Keratinocyte (primary cell): ENCODE data around the gene LRCH3. TPM values are rescaled to one million over a fixed set of nuclear protein-coding genes. Genes with fewer than 3 reads are reported as not detected.
"Not testable (repeated sequence)": the region's sequence is repeated elsewhere in the genome, so short reads cannot be mapped to it uniquely, and the experiment has no call there.

ENCODE experiments used
- DNase-seq: peaks from one replicate; pipeline ENCODE4 v3.0.0-alpha.2; 2011; ENCODE audit warnings: low read depth, missing footprints, low spot score
- FAIRE-seq: peaks from 2 replicates; lab custom pipeline; 2011; peaks lifted over from hg19 to GRCh38; lab: Jason Lieb, UNC
- H2AFZ ChIP-seq: 2 replicates; pipeline ENCODE4 v1.6.0; 2012; ENCODE audit warnings: low read length, control low read depth, inconsistent platforms; ENCODE audit not compliant: control insufficient read depth
- H3K27ac ChIP-seq: 2 replicates; pipeline ENCODE4 v1.5.1; 2011; ENCODE audit warnings: low read length; ENCODE audit not compliant: control insufficient read depth, insufficient read depth
- H3K27me3 ChIP-seq: 3 replicates; pipeline ENCODE4 v1.6.0; 2011; ENCODE audit warnings: low read length; ENCODE audit not compliant: control insufficient read depth, insufficient read depth; ENCODE audit errors: extremely low read depth
- H3K36me3 ChIP-seq, 2 experiments: 2 replicates in 1 of 2; 3 replicates in 1 of 2; pipeline ENCODE4 v1.5.1; 2011; ENCODE audit warnings: low read length in 2 of 2, mild to moderate bottlenecking in 1 of 2; ENCODE audit not compliant: control insufficient read depth in 2 of 2, insufficient read depth in 2 of 2; ENCODE audit errors: extremely low read depth in 1 of 2
- H3K4me1 ChIP-seq: 3 replicates; pipeline ENCODE4 v1.5.1; 2011; ENCODE audit warnings: low read length; ENCODE audit not compliant: control insufficient read depth, insufficient read depth; ENCODE audit errors: extremely low read depth
- H3K4me2 ChIP-seq: 3 replicates; pipeline ENCODE4 v1.6.0; 2011; ENCODE audit warnings: low read depth, low read length; ENCODE audit not compliant: control insufficient read depth, insufficient read depth; ENCODE audit errors: extremely low read depth
- H3K4me3 ChIP-seq, 3 experiments: fragments of 200-600 bp in 1 of 3; sonication (generic) in 1 of 3; 2 replicates in 2 of 3; 3 replicates in 1 of 3; pipeline ENCODE4 v1.5.1; 2011 to 2016; ENCODE audit warnings: low read length in 3 of 3, mild to moderate bottlenecking in 3 of 3, control low read depth in 2 of 3, inconsistent platforms in 1 of 3, low read depth in 1 of 3, mixed read lengths in 1 of 3, mixed run types in 1 of 3, moderate library complexity in 1 of 3; ENCODE audit not compliant: control insufficient read depth in 2 of 3, insufficient read depth in 2 of 3; ENCODE audit errors: extremely low read depth in 1 of 3
- H3K79me2 ChIP-seq: 2 replicates; pipeline ENCODE4 v1.6.0; 2012; ENCODE audit warnings: low read length; ENCODE audit not compliant: control insufficient read depth, insufficient read depth
- H3K9ac ChIP-seq: 3 replicates; pipeline ENCODE4 v1.6.0; 2011; ENCODE audit warnings: low read length; ENCODE audit not compliant: control insufficient read depth, insufficient read depth; ENCODE audit errors: extremely low read depth
- H3K9me1 ChIP-seq: 3 replicates; pipeline ENCODE4 v1.6.0; 2011; ENCODE audit warnings: low read length; ENCODE audit not compliant: control insufficient read depth, insufficient read depth; ENCODE audit errors: extremely low read depth
- H3K9me3 ChIP-seq: 2 replicates; pipeline ENCODE4 v1.5.1; 2012; ENCODE audit warnings: low read depth, low read length; ENCODE audit not compliant: control insufficient read depth
- H4K20me1 ChIP-seq: 3 replicates; pipeline ENCODE4 v1.6.0; 2011; ENCODE audit warnings: low read length; ENCODE audit not compliant: control insufficient read depth, insufficient read depth; ENCODE audit errors: extremely low read depth
- CTCF ChIP-seq, 3 experiments: IDR thresholded peaks in 1 of 3; conservative IDR thresholded peaks in 1 of 3; optimal IDR thresholded peaks in 1 of 3; 2 replicates in 2 of 3; 3 replicates in 1 of 3; pipeline versions ENCODE3 to v1.5.1; 2011; ENCODE audit warnings: low read length in 3 of 3, mild to moderate bottlenecking in 3 of 3, moderate library complexity in 2 of 3, control low read depth in 1 of 3, inconsistent platforms in 1 of 3; ENCODE audit not compliant: insufficient read depth in 2 of 3; ENCODE audit errors: extremely low read depth in 1 of 3
- EZH2 ChIP-seq: IDR thresholded peaks from one replicate; pipeline ENCODE4 v1.6.1; 2012; ENCODE audit warnings: inconsistent platforms, mild to moderate bottlenecking, low read length, moderate library complexity
- dilution Hi-C: fragments of 300-500 bp; cut with MboI; formaldehyde crosslinking; loops from one replicate; pipeline ENCODE4 v1.7.0; 2020; ENCODE audit warnings: low sequenced_read_pairs; ENCODE audit not compliant: extremely low pct_ligation_motif_present
- polyA plus RNA-seq, 5 experiments: library from polyadenylated mRNA; depleted of rRNA in 3 of 5; stranded (reverse) in 3 of 5; stranded (forward) in 1 of 5; unstranded in 1 of 5; fragments of >200 nt; gene quantifications; 1 replicate in 1 of 5; 2 replicates in 3 of 5; 3 replicates in 1 of 5; pipeline versions ENCODE4 v1.2.1 to v1.2.3, GENCODE V29; 2011 to 2012; ENCODE audit warnings: missing spikeins in 2 of 5, low read depth in 1 of 5, low replicate concordance in 1 of 5

Gene LRCH3
- polyA plus RNA-seq, 1 donor (not counting 4 experiments of a cell fraction or from before 2014, with no cell fraction given), result 50.2 TPM

GRCh38 chr3:197913641-197914380 is 122.8 kb downstream of the LRCH3 start:
- TF ChIP-seq EZH2, result no peak
- TF ChIP-seq CTCF (optimal IDR thresholded peaks at IDR 0.05 in 1 of 3, IDR thresholded peaks at IDR 0.05 in 1 of 3, conservative IDR thresholded peaks at IDR 0.05 in 1 of 3; ENCODE audit: extremely low read depth in 1 of 3, insufficient read depth in 2 of 3, low read length in 3 of 3), result no peak
- no peaks in the 10 kb centered on the region for H3K4me1 ChIP-seq
- H3K27me3 ChIP-seq, result no peaks in the 10 kb centered on the region
- H3K4me2 ChIP-seq, result no peak overlapping the region
- H3K9ac ChIP-seq, result no peak overlapping the region
- no peaks in the 10 kb centered on the region for H4K20me1 ChIP-seq
- FAIRE-seq, result no peak
- no peaks in the 10 kb centered on the region for H3K9me1 ChIP-seq
- DNase-seq, result no peak
- H3K36me3 ChIP-seq, result no peaks in the 10 kb centered on the region
- dilution Hi-C loops, result no loop called here
- no peaks in the 10 kb centered on the region for H3K79me2 ChIP-seq
- no peaks in the 10 kb centered on the region for H3K9me3 ChIP-seq
- no peak overlapping the region for H3K27ac ChIP-seq
- H3K4me3 ChIP-seq, result no peak overlapping the region
- no peak overlapping the region for H2AFZ ChIP-seq

DNA sequence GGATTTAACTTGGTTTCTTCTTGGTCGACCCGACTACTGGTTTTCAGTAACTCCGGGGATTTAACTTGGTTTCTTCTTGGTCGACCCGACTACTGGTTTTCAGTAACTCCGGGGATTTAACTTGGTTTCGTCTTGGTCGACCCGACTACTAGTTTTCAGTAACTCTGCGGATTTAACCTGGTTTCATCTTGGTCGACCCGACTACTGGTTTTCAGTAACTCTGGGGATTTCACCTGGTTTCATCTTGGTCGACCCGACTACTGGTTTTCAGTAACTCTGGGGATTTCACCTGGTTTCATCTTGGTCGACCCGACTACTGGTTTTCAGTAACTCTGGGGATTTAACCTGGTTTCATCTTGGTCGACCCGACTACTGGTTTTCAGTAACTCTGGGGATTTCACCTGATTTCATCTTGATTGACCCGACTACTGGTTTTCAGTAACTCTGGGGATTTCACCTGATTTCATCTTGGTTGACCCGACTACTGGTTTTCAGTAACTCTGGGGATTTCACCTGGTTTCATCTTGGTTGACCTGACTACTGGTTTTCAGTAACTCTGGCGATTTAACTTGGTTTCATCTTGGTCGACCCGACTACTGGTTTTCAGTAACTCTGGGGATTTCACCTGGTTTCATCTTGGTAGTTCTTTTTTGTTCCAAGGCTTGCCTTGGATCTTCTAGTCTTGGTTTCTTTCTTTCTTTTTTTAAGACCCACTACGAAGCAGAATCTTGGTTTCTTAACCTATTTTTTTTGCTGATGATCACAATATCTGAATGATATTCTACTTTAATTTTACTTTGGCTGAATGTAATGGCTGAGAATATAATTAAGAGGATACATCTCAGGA is 130.6 kb downstream of the LRCH3 start:
- not testable (repeated sequence) for H3K79me2 ChIP-seq

More for the DNA sequence above, 130.6 kb downstream of the LRCH3 start:
- H4K20me1 ChIP-seq, H3K4me3 ChIP-seq, H3K9ac ChIP-seq, H3K27ac ChIP-seq, H3K27me3 ChIP-seq, DNase-seq, H3K36me3 ChIP-seq, H3K9me3 ChIP-seq, H3K4me1 ChIP-seq, H3K4me2 ChIP-seq, H3K9me1 ChIP-seq, FAIRE-seq, dilution Hi-C loops, H2AFZ ChIP-seq: not testable (repeated sequence)
